ENCODE results near the gene GMNN. TPM values are rescaled to one million over a fixed set of nuclear protein-coding genes. Genes with fewer than 3 reads are reported as not detected.
"Not testable (repeated sequence)": the region's sequence is repeated elsewhere in the genome, so short reads cannot be mapped to it uniquely, and the experiment has no call there.

Gene GMNN
- total RNA-seq, 1 donor from 2014 or later, result 24.0 TPM

DNA sequence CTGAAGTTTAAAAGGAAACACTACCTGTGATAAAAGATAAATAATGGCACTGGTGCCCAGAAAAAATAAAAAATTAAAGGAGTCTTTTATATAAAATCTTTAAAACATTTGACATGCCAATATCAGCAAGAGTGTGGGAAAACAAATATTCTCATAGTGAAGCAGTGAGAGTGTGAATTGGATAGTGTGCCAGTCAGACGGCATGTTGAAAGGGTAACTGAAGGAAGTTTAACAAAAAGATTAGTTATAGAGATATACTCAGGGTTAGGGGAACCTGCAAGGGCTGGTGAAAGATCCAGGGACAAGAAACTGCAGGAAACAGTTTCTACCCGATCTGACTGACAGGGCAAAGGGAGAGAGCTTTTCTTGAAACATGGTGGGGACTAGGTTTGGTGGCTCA, 22.2 kb upstream of the GMNN start:
- DNase-seq (ENCODE audit: low read depth), result no peak
- Histone ChIP-seq H3K27me3 (ENCODE audit: control insufficient read depth, insufficient read depth, low read length) (no peaks in the 10 kb centered on the region), H3K36me3 (ENCODE audit: control insufficient read depth, insufficient read depth, low read length) (no peaks in the 10 kb centered on the region), H3K4me3 (ENCODE audit: low read depth, low read length) (no peak overlapping the region)
- TF ChIP-seq, protein P1, sequence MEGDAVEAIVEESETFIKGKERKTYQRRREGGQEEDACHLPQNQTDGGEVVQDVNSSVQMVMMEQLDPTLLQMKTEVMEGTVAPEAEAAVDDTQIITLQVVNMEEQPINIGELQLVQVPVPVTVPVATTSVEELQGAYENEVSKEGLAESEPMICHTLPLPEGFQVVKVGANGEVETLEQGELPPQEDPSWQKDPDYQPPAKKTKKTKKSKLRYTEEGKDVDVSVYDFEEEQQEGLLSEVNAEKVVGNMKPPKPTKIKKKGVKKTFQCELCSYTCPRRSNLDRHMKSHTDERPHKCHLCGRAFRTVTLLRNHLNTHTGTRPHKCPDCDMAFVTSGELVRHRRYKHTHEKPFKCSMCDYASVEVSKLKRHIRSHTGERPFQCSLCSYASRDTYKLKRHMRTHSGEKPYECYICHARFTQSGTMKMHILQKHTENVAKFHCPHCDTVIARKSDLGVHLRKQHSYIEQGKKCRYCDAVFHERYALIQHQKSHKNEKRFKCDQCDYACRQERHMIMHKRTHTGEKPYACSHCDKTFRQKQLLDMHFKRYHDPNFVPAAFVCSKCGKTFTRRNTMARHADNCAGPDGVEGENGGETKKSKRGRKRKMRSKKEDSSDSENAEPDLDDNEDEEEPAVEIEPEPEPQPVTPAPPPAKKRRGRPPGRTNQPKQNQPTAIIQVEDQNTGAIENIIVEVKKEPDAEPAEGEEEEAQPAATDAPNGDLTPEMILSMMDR (IDR thresholded peaks at IDR 0.05; ENCODE audit: insufficient read depth, low read length, poor library complexity, severe bottlenecking), result no peak

DNA sequence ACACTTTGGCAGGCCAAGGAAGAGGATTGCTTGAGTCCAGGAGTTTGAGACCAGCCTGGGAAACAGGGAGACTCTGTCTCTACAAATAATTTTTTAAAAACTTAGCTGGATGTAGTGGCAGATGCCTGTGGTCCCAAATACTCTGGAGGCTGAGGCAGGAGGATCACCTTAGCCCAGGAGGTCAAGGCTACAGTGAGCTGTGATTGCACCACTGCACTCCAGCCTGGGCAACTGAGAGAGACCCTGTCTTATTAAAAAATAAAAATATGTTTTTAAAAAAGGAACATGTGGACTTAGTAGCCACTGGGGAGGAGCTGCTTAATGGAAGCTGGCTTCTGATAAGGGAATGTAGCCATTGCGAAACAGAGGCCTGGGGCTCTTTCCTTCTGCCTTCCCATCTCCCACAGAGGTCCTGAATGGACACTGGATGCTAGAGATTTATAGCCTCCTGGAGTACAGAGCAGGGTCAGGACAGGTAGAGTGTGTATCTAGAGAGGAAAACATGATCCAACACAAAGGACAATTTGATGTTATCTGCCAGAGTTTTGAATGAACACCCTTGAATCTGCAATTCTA, 21.7 kb upstream of the GMNN start:
- Histone ChIP-seq H3K36me3 (ENCODE audit: control insufficient read depth, insufficient read depth, low read length) (no peaks in the 10 kb centered on the region), H3K4me3 (ENCODE audit: low read depth, low read length) (no peak overlapping the region), H3K27me3 (ENCODE audit: control insufficient read depth, insufficient read depth, low read length) (no peaks in the 10 kb centered on the region)
- DNase-seq (ENCODE audit: low read depth), result no peak
- TF ChIP-seq, protein P1 (IDR thresholded peaks at IDR 0.05; ENCODE audit: insufficient read depth, low read length, poor library complexity, severe bottlenecking), result no peak

DNA sequence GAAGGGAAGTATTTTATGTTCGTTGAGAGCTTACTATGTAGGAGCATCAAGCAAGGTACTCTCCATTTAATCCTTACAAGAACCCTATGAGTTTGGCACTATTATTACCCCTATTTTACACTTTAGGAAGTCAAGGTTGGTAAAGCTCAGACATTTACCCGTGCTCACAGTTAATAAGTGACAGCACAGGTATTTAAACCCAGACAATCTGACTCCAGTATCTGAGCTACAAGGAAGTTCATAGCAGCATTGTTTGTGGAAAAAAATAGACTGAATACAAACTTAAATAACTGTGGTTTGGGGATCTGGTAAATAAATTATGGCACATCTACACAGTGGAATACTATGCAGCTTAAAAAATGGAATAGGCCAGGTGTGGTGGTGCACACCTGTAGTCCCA, 21.2 kb upstream of the GMNN start:
- Histone ChIP-seq H3K27me3 (ENCODE audit: control insufficient read depth, insufficient read depth, low read length) (no peaks in the 10 kb centered on the region), H3K4me3 (ENCODE audit: low read depth, low read length) (no peak overlapping the region), H3K36me3 (ENCODE audit: control insufficient read depth, insufficient read depth, low read length) (no peaks in the 10 kb centered on the region)
- TF ChIP-seq, protein P1 (IDR thresholded peaks at IDR 0.05; ENCODE audit: insufficient read depth, low read length, poor library complexity, severe bottlenecking), result no peak
- no peak for DNase-seq (ENCODE audit: low read depth)

DNA sequence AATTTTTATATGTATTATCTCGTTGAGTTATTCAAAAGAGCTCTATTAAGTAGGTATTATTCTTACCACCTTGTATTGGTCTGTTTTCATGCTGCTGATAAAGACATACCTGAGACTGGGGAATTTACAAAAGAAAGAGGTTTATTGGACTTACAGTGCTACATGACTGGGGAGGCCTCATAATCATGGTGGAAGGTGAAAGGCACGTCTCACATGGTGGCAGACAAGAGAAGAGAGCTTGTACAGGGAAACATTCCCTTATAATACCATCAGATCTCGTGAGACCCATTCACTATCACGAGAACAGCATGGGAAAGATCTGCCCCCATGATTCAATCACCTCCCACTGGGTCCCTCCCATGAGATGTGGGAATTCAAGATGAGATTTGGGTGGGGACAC, 20.4 kb upstream of the GMNN start:
- H3K36me3 ChIP-seq (ENCODE audit: control insufficient read depth, insufficient read depth, low read length); H3K4me3 ChIP-seq (ENCODE audit: low read depth, low read length); H3K27me3 ChIP-seq (ENCODE audit: control insufficient read depth, insufficient read depth, low read length); DNase-seq (ENCODE audit: low read depth): not testable (repeated sequence)

DNA sequence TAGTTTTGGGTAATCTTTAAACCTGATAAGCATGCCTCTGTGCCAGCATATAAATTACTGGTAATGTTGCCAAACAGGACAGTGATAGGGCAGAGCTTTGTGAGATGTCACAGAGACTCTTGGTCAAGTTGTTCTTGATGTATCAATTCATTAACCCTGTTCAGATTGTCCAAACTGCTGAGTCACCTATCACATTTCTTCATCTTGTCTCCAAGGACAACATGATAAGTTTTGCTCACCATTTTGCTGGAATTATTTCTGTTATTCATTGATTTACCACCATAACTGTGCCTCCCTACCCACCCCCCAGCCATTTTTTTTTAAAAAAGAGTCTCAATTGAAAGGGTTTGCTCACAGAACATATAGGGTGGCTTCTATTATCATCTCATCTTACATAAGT, 19.5 kb upstream of the GMNN start:
- DNase-seq (ENCODE audit: low read depth), result no peak
- Histone ChIP-seq H3K36me3 (ENCODE audit: control insufficient read depth, insufficient read depth, low read length) (no peaks in the 10 kb centered on the region), H3K27me3 (ENCODE audit: control insufficient read depth, insufficient read depth, low read length) (no peaks in the 10 kb centered on the region), H3K4me3 (ENCODE audit: low read depth, low read length) (no peak overlapping the region)
- TF ChIP-seq, protein P1 (IDR thresholded peaks at IDR 0.05; ENCODE audit: insufficient read depth, low read length, poor library complexity, severe bottlenecking), result no peak

DNA sequence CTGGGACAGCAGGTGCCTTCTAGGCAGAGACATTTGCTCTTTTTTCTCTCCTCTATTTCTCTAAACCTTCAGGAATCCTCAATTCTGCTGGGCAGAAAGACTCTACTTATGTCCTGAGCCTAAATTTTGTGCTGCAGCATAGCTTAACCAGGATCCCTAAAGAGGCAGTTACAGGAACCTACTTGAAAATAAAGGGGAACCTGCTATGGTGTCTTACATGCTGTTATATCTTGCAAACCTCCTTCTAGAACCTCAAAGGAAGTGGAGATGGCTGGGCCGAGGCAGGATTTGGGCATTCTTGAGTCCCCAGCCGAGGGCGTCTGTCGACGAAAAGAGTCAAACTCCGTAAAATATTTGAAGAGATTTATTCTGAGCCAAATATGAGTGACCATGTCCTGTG, 17.1 kb upstream of the GMNN start:
- TF ChIP-seq, protein P1 (IDR thresholded peaks at IDR 0.05; ENCODE audit: insufficient read depth, low read length, poor library complexity, severe bottlenecking), result no peak
- no peaks in the 10 kb centered on the region for H3K36me3 ChIP-seq (ENCODE audit: control insufficient read depth, insufficient read depth, low read length)
- no peaks in the 10 kb centered on the region for H3K27me3 ChIP-seq (ENCODE audit: control insufficient read depth, insufficient read depth, low read length)
- no peak overlapping the region for H3K4me3 ChIP-seq (ENCODE audit: low read depth, low read length)
- no peak for DNase-seq (ENCODE audit: low read depth)
